NCI-H1105 (cell line): ENCODE results near the gene CELA3B.
A peak's percentile ranks its signal among the peaks of the same experiment; 100 is the strongest.
"Not testable (repeated sequence)": the region's sequence is repeated elsewhere in the genome, so short reads cannot be mapped to it uniquely, and the experiment has no call there.

Experiments
- DNase-seq: peaks from one replicate; lab custom pipeline; 2025; lab: John Stamatoyannopoulos, UW

CELA3B gene

GRCh38 chr1:21976703-21977239 lies at the start of gene CELA3B:
Gene CELA3B, plus strand, starts transcription at chr1:21977022. Its CDS starts 18 bp downstream, at chr1:21977040.
- not testable (repeated sequence) for DNase-seq

- DNase-seq = no peak
These were observed 49.1 kb upstream of the CELA3B start for GRCh38 chr1:21927533-21928237.

- no peak for DNase-seq
These were observed 46.7 kb upstream of the CELA3B start for GRCh38 chr1:21930080-21930571.

GRCh38 chr1:21930629-21931170 lies 46.1 kb upstream of the CELA3B start:
- no peak for DNase-seq

- no peak for DNase-seq
These were observed 45.4 kb upstream of the CELA3B start for GRCh38 chr1:21931171-21932093.

GRCh38 chr1:21932127-21932526 lies 44.7 kb upstream of the CELA3B start:
- no peak for DNase-seq

GRCh38 chr1:21933397-21934248 lies 43.2 kb upstream of the CELA3B start:
- peak; percentile 69 for DNase-seq

- no peak for DNase-seq
These were observed 41.4 kb upstream of the CELA3B start for GRCh38 chr1:21935393-21935804.

- DNase-seq = no peak
These were observed 40.9 kb upstream of the CELA3B start for GRCh38 chr1:21935891-21936365.

GRCh38 chr1:21936366-21937031 lies 40.3 kb upstream of the CELA3B start:
- no peak for DNase-seq

GRCh38 chr1:21937034-21937371 lies 39.8 kb upstream of the CELA3B start, which contains the start of gene HSPG2:
Gene HSPG2, minus strand, starts transcription at chr1:21937310. Its CDS starts 93 bp downstream, at chr1:21937217.
- DNase-seq = no peak

- DNase-seq = peak; percentile 68
These were observed 39.3 kb upstream of the CELA3B start for GRCh38 chr1:21937372-21938121.

GRCh38 chr1:21938732-21939538 lies 37.9 kb upstream of the CELA3B start:
- no peak for DNase-seq

- peak; percentile 39 for DNase-seq
These were observed 37.0 kb upstream of the CELA3B start for GRCh38 chr1:21939650-21940374.

GRCh38 chr1:21940492-21940891 lies 36.3 kb upstream of the CELA3B start:
- DNase-seq = no peak

- DNase-seq = no peak
These were observed 35.5 kb upstream of the CELA3B start for GRCh38 chr1:21941370-21941769.

GRCh38 chr1:21942464-21942863 lies 34.4 kb upstream of the CELA3B start:
- no peak for DNase-seq

GRCh38 chr1:21942959-21943640 lies 33.7 kb upstream of the CELA3B start:
- not testable (repeated sequence) for DNase-seq
